LNCaP clone FGC (cell line): ENCODE data around the gene GRIN2C.

Experiments used
- DNase-seq: peaks from one replicate; pipeline ENCODE4 v3.0.0-alpha.2; 2011; ENCODE audit warnings: low read depth
- H3K4me3 ChIP-seq: 2 replicates; pipeline ENCODE4 v1.5.1; 2011; ENCODE audit warnings: mild to moderate bottlenecking, low read depth, low read length, control low read depth
- CTCF ChIP-seq: IDR thresholded peaks from 2 replicates; pipeline ENCODE4 v1.5.1; 2012; ENCODE audit warnings: mild to moderate bottlenecking; ENCODE audit not compliant: control insufficient read depth, insufficient read depth; ENCODE audit errors: extremely low read depth

GRIN2C gene

DNA sequence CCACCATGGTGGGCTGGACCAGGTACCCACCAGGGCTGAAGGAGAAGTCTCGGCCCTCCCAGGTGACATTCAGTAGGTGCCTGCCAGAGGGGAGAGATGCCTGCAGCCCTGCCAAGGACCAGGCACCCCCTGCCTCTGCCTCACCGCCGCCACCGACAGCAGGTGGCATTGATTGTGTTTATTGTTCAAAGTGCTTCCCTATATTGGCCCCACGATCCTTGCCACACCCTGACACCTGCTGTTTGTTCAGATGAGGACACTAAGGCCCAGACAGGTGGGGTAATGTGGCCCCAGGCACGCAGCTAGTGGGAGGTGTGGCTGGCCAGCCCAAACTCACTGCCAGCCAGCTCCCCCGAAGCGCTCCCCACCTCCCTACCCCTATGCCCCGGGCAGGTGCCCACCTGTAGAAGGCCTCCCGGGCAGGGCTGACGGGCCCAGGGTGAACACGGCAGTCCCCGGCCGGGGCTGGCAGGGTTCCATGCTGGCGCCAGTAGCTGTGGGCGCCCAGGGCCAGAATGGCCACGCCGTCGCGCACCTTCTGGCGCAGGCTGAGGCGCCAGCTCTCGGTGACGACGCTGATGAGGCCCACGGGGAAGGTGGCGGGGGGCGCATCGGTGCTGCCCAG is 8.0 kb downstream of the GRIN2C start:
- no peak for TF ChIP-seq CTCF
- no peak for DNase-seq
- peak overlapping the region; percentile 13; the same call in 1 of the 2 replicates for H3K4me3 ChIP-seq

GRCh38 chr17:74850914-74851313 is 8.8 kb downstream of the GRIN2C start:
- no peak for DNase-seq
- H3K4me3 ChIP-seq: no peak overlapping the region
- TF ChIP-seq CTCF: no peak

DNA sequence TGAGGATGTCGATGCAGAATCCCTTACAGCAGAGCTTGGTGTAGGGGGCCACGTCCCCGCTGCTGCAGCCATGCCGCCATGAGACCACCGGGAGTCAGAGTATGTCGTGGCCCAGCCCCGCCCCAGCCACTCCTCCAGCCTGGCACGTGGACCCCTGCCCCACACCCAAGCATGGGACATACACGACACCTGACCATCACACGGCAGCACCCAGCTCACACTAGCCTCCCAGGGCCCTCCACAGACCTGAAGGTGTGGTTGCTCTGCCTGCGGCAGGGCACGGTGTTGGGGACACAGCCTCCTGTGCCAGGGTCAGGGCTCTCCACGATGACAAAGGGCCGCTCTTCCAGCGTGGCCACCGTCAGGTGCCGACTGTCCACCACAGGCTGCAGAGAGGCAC is 9.4 kb downstream of the GRIN2C start:
- TF ChIP-seq CTCF: no peak
- no peak for DNase-seq
- H3K4me3 ChIP-seq: no peak overlapping the region

- TF ChIP-seq CTCF: no peak
- no peak for DNase-seq
- H3K4me3 ChIP-seq: no peak overlapping the region
These were observed 10.9 kb downstream of the GRIN2C start for GRCh38 chr17:74848656-74849399.

DNA sequence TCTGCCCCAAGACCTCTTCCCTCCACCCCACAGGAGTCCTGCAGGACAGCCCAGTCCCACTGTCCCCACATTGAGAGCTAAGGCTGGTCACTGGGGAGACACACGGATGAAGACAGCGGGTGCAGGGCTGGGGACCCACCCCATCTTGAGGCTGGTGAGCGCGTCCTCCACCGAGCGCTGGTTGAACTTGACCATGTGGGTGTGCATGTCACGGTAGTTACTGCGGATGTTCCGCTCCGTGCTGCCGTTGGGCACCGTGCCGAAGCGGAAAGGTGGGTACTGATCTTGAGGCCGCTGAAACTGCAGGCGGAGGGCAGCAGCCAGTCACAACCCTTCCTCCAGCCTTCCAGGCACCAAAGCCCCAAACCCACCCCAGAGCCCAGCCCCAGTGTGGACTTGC is 13.1 kb downstream of the GRIN2C start:
- no peak overlapping the region for H3K4me3 ChIP-seq
- TF ChIP-seq CTCF: no peak
- no peak for DNase-seq

DNA sequence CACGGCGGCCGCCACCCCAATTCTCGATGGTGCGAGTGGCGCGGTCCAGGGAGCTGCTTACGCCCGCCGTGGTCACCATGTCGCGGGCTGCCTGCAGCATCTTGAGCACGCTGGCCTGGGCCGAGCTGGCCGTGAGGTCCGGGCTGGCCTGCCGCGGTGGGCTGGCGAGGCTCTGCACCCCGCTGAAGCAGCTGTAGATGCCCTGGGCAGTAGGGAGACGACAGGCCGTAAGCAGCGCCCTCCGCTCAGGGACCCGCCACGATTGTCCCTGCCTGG is 16.4 kb downstream of the GRIN2C start:
- H3K4me3 ChIP-seq: no peak overlapping the region
- no peak for DNase-seq
- no peak for TF ChIP-seq CTCF
